Body of pancreas (tissue), 4 donors: ENCODE results near the gene NKAIN4.

ENCODE experiments used
- POLR2A ChIP-seq, 3 donors: fragments of 450-650 bp; IDR thresholded peaks; one replicate each; pipeline ENCODE4 v1.6.1; 2016; ENCODE audit warnings: antibody characterized with exemption in 3 of 3, mild to moderate bottlenecking in 2 of 3
- TF ChIP-seq, protein P1 (sequence below), 7 experiments: fragments of 450-650 bp in 4 of 7; fragments of 200-600 bp in 3 of 7; sonication (generic) in 3 of 7; IDR thresholded peaks; one replicate each; pipeline ENCODE4 v1.5.1; 2016 to 2019; ENCODE audit warnings: antibody characterized with exemption in 7 of 7

DNA sequence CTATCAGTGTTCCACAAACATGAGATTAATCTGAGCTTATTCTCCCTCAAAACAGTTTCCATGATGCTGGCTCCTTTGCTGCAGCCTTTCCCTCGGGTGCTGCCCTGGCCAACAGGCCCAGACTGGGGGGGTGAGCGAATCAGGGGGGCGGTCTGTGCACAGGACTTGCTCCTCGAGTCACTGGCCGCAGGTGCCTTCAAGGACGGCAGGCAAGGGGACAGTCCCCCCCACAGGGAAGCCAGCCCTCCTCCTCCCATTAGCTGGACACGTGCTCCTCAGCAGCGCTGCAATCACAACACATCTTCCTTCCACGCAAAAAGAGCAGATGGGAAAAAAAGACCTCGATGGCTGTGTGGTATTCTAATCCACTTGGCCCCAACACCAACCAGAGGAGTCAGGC is 48.4 kb downstream of the NKAIN4 start:
- TF ChIP-seq, protein P1, sequence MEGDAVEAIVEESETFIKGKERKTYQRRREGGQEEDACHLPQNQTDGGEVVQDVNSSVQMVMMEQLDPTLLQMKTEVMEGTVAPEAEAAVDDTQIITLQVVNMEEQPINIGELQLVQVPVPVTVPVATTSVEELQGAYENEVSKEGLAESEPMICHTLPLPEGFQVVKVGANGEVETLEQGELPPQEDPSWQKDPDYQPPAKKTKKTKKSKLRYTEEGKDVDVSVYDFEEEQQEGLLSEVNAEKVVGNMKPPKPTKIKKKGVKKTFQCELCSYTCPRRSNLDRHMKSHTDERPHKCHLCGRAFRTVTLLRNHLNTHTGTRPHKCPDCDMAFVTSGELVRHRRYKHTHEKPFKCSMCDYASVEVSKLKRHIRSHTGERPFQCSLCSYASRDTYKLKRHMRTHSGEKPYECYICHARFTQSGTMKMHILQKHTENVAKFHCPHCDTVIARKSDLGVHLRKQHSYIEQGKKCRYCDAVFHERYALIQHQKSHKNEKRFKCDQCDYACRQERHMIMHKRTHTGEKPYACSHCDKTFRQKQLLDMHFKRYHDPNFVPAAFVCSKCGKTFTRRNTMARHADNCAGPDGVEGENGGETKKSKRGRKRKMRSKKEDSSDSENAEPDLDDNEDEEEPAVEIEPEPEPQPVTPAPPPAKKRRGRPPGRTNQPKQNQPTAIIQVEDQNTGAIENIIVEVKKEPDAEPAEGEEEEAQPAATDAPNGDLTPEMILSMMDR (IDR thresholded peaks at IDR 0.05), result no peak
- TF ChIP-seq POLR2A (IDR thresholded peaks at IDR 0.05), result no peak
